ENCODE data around the gene DDX55. TPM values are rescaled to one million over a fixed set of nuclear protein-coding genes. Genes with fewer than 3 reads are reported as not detected.
A peak's percentile ranks its signal among the peaks of the same experiment; 100 is the strongest.
"Not testable (repeated sequence)": the region's sequence is repeated elsewhere in the genome, so short reads cannot be mapped to it uniquely, and the experiment has no call there.

DDX55 gene, protein sequence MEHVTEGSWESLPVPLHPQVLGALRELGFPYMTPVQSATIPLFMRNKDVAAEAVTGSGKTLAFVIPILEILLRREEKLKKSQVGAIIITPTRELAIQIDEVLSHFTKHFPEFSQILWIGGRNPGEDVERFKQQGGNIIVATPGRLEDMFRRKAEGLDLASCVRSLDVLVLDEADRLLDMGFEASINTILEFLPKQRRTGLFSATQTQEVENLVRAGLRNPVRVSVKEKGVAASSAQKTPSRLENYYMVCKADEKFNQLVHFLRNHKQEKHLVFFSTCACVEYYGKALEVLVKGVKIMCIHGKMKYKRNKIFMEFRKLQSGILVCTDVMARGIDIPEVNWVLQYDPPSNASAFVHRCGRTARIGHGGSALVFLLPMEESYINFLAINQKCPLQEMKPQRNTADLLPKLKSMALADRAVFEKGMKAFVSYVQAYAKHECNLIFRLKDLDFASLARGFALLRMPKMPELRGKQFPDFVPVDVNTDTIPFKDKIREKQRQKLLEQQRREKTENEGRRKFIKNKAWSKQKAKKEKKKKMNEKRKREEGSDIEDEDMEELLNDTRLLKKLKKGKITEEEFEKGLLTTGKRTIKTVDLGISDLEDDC
- total RNA-seq: 10 to 100 TPM; 16.1 to 30.3 TPM

DNA sequence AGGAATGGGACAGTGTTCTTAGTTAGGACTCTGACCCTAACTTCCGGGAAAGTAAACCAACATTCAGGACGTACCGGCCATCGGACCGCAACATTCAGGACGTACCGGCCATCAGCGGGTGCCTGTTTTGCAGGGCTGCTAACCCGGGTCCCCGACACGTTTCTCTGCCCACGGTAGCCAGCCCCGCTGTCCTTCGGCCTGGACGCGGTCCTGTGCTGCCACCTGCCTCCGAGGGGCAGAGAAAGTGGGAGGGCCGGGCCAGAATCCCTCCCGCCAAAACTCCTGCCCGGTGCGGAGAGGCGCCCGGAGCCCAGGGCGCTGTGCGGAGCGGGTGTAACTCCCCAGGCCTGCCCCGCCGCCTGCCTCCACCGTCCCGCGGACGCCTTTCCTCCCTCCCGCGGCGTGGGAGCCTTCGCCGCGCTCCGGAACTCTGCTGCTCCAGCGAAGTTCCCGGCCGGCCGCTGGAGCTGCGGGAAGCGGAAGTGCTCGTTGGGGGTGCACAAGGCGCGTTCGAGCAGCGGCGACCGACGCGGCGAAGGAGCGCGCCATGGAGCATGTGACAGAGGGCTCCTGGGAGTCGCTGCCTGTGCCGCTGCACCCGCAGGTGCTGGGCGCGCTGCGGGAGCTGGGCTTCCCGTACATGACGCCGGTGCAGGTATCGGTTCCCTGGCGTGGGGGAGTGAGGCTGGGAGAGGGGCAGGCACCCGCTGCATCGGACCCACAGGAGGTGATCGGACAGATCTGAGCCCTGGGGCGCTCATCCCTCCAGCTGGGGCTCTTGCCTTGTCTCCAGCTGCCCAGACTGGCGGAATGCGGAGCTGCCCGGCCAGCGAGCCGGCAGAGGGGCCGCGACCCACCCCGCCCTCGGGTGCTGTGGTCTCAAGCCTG is at the start of gene DDX55:
Gene DDX55, plus strand, starts transcription at position 498 of the 888 bp plus-strand sequence. Its CDS starts 50 bp downstream, at position 548.
- DNase-seq (peak; percentile 82 to 86 (median 84)), ATAC-seq (peak; percentile 96)
- no peaks in the 10 kb centered on the region for H3K27me3 ChIP-seq
- H3K27ac ChIP-seq: peak within 1 kb of the TSS; percentile 57 to 89 (median 74)
- WGBS, 2 donors: 0% methylated on average over 2 to 77 of the region's 81 CpGs
- peaks cover 23% of the 10 kb centered on the region for H3K4me1 ChIP-seq
- TF ChIP-seq CTCF (IDR thresholded peaks at IDR 0.05) (peak; percentile 35 to 91 (median 62)), POLR2A (IDR thresholded peaks at IDR 0.05) (peak; percentile 53 to 78 (median 73))
- peaks cover 0 to 10% of the 10 kb centered on the region in 2 donors for H3K36me3 ChIP-seq (replicated peaks in 1 of 2; ENCODE audit: insufficient read depth in 1 of 2, low read depth in 2 of 2)
- intact Hi-C loops (cut with DNase I): no loop called here
- H3K9me3 ChIP-seq: no peaks in the 10 kb centered on the region
- peak within 1 kb of the TSS; percentile 64 to 96 for H3K4me3 ChIP-seq

- H3K4me3 ChIP-seq; H3K27me3 ChIP-seq; H3K27ac ChIP-seq; H3K4me1 ChIP-seq; DNase-seq; ATAC-seq; H3K9me3 ChIP-seq; intact Hi-C loops (cut with DNase I); H3K36me3 ChIP-seq (replicated peaks in 1 of 2; ENCODE audit: insufficient read depth in 1 of 2, low read depth in 2 of 2): not testable (repeated sequence)
- WGBS, 2 donors: 42 to 49% methylated on average over 2 of the region's 2 CpGs
Measured at GRCh38 chr12:123554136-123554535, 47.8 kb upstream of the DDX55 start.

GRCh38 chr12:123554843-123555242 is 47.1 kb upstream of the DDX55 start:
- ATAC-seq; intact Hi-C loops (cut with DNase I); H3K27ac ChIP-seq; H3K27me3 ChIP-seq; H3K9me3 ChIP-seq; DNase-seq; H3K4me3 ChIP-seq; H3K4me1 ChIP-seq; H3K36me3 ChIP-seq (replicated peaks in 1 of 2; ENCODE audit: insufficient read depth in 1 of 2, low read depth in 2 of 2): not testable (repeated sequence)
- whole genome bisulfite sequencing, 2 donors: 67 to 84% methylated on average over 5 of the region's 5 CpGs

GRCh38 chr12:123558487-123558886 is 43.4 kb upstream of the DDX55 start:
- intact Hi-C loops (cut with DNase I); H3K27ac ChIP-seq; DNase-seq; H3K27me3 ChIP-seq; ATAC-seq; H3K36me3 ChIP-seq (replicated peaks in 1 of 2; ENCODE audit: insufficient read depth in 1 of 2, low read depth in 2 of 2); H3K4me3 ChIP-seq; H3K4me1 ChIP-seq; H3K9me3 ChIP-seq: not testable (repeated sequence)
- 91 to 94% methylated on average over 12 to 14 of the region's 14 CpGs for WGBS, 2 donors

GRCh38 chr12:123559468-123559867 is 42.4 kb upstream of the DDX55 start:
- DNase-seq (no peak), ATAC-seq (no peak)
- Histone ChIP-seq H3K4me1 (no peaks in the 10 kb centered on the region), H3K4me3 (no peak overlapping the region), H3K9me3 (no peaks in the 10 kb centered on the region), H3K36me3 (replicated peaks in 1 of 2; ENCODE audit: insufficient read depth in 1 of 2, low read depth in 2 of 2) (no peaks in the 10 kb centered on the region), H3K27ac (no peak overlapping the region), H3K27me3 (no peaks in the 10 kb centered on the region)
- intact Hi-C loops (cut with DNase I): no loop called here
- TF ChIP-seq CTCF (IDR thresholded peaks at IDR 0.05): no peak
- TF ChIP-seq POLR2A (IDR thresholded peaks at IDR 0.05): no peak
- 65 to 67% methylated on average over 3 of the region's 3 CpGs for WGBS, 2 donors

Measured in body of pancreas (tissue), 4 donors.